HG03097 (cell line): ENCODE measurements around the gene PRSS3.
"Not testable (repeated sequence)": the region's sequence is repeated elsewhere in the genome, so short reads cannot be mapped to it uniquely, and the experiment has no call there.

ENCODE experiments used
- ATAC-seq: cut with Tn5 transposase; IDR thresholded peaks from one replicate; pipeline ENCODE4 v1.9.1; 2021; ENCODE audit not compliant: unreplicated experiment, low FRiP score

Gene PRSS3

GRCh38 chr9:33795281-33795680, at the start of gene PRSS3:
PRSS3 (plus strand) TSS chr9:33795561; CDS start chr9:33795574, 13 bp downstream.
- no peak for ATAC-seq

GRCh38 chr9:33748633-33749304, 46.6 kb upstream of the PRSS3 start:
- no peak for ATAC-seq

GRCh38 chr9:33749305-33749654, 46.1 kb upstream of the PRSS3 start:
- not testable (repeated sequence) for ATAC-seq

- no peak for ATAC-seq
Observed at GRCh38 chr9:33750307-33750838, 45.0 kb upstream of the PRSS3 start.

DNA sequence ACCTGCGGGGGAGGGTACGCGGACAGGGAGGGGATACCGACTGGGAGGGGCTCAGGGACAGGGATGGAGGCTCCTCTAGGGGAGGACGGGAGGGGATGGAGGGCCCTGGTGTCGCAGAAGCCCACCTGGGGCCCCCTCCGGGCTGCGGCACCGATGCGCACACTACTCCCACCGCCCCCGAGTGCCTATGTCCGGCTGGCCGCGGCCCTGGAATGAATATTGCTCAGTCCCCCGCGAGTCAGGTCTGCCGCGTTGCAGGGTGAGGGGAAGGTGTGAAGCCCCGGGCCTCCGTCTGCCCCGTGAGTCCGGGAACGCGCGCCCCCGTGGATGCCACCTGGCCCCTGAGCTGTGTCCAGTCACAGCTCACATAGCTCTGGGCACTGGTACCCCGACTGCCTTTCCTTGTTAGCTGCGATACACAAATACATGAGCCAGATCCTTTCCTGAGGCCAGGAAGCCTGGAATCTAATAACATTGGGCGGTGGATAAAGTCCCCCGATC, 44.5 kb upstream of the PRSS3 start:
- ATAC-seq: no peak

DNA sequence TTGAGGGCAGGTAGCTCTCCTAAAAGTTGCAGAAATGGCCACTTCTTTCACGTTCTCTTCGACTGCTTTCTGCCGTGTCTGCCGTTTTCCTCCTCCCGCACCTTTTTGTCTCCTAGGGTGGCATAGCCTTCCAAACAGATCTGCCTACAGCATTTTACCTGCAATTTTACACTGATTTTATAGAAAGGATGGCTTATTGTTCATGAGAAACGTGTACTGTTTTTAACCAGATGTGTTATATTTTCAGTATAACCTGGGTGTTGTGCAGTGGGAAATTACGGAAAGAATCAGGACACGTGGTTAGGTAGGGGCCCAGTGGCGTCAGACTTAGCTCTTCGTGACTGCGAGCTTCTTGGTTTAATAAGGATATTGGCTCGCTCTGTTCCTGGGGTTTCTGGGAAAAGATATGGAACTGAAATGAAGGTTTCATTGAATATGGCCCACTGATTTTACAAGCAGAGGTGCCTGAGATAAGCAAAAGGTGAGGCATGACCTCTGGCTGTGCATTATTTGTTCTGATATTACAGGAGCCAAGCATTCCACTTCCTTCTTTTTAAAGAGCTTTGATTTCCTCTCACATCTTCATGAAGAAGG, 43.7 kb upstream of the PRSS3 start:
- ATAC-seq: no peak

DNA sequence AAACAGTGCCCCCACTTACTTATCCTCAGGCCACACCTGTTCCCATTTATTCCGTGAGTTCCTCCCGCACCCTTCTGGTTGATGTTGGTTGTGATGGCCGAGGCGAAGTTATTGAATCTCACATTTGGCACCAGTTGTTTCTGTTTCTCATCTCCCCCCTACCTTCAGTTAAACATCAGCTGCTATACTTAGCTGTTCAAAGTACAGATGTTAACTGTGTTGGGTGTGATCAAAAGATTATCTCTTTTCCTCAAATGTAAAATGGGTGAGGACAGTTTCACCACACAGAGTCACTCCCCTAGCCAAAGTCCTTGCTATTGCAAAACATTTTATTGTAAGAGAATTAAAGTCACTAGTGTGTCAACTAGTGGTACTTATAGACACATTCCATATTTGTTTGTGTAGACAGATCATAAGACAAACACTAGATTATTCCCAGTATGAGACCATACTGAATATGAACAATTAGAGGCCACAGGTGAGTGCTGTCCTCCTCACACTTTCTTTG, 43.2 kb upstream of the PRSS3 start:
- no peak for ATAC-seq

DNA sequence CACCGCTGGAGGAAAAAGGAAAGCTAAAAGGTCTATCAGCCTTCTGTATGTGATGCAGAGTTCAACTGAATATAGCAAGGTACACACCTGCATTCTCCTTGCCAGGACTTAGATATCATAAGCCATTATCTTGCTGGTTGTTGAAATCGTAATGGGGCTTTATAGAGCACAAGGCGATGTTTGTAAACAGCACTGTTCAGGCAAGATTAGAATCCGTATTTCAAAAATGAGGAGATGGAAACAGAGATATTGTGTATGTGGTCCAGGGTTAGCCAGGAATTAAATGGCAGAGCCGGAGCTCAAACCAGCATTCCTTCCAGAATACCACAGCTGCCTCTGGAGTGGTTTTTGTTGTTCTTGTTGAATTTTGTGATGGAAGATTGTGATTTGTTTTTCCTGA, 42.6 kb upstream of the PRSS3 start:
- not testable (repeated sequence) for ATAC-seq

GRCh38 chr9:33759648-33760047, 35.7 kb upstream of the PRSS3 start:
- not testable (repeated sequence) for ATAC-seq

DNA sequence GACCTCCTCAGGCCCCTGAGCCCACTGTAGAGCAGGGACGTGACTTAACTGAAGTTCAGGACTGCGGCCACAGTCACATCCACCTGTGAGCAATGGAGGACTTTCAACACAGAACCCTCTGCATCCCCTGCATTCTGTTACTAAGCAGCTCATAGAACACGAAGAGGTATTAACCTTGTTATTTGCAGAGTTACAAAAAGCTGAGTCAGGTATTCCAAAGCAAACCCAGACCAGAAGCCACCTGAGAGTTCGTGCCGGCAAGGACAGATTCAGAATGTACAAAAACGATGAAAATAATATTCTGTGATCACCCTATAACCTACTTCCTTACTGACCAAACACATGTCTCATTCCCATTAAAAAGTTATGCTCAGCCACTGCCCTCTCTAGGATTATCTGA, 33.0 kb upstream of the PRSS3 start:
- ATAC-seq: no peak

DNA sequence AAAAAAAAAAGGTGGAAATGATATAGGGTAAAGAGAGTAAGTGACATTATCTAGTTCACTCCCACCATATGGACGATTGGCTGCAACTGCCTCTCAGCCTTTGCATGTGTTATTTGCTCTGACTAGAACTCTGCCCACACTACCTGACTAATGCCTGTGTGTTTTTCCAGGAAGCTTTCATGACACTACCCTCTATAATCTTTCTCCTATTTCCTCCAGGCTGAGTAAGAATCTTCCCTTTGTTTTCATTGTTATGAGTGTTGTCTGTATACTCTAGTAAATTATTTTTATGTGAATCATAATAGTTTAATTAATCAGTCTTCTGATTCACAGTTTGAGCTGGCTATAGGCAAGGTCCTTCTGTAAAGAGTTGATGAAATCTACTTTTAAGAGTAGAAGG, 31.7 kb upstream of the PRSS3 start:
- ATAC-seq: not testable (repeated sequence)

DNA sequence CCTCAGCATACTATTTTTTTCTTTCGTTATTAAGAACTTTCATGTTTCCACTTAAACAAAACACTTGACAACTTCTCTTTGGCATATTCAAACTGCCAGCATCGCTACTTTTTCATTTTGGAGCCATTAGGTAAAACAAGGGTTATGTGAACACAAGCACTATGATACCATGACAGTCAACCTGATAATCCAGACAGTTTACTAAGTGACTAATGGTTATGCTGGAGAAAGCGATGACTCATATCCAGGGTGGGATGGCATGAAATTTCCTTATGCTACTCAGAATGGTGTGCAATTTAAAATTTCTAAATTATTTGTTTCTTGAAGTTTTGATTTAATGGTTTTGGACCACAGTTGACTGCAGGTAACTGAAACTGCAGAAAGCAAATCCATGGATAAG, 29.9 kb upstream of the PRSS3 start:
- ATAC-seq: no peak

DNA sequence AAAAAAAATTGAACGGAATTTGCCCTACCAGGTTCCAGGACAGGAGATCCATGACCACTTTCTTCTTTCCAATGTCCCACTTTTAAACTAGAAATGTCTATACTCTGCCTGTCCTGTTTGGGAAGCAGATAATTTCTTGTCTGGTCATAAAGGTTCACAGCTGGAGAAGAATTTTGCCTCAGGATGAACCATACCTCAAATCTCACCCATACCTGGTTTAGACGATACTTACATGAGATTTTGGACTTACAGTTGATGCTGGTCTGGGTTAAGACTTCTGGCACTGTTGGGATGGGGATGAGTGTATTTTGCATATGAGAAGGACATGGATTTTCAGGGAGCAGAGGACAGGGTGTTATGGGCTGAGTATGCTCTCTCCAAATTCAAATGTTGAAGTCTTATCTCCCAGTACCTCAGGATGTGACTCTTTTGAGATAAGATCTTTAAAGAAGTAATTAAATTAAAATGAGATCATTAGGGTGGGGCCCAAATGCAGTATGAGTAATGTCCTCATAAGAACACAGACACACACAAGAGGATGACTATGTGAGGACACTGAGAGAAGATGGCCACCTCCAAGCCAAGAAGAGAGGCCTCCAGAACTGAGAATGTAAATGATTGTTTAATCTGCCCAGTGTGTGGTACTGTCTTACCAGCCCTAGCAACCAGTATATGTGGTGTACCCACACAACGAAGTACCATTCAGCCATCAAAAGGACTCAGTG, 25.0 kb upstream of the PRSS3 start:
- not testable (repeated sequence) for ATAC-seq

- ATAC-seq: not testable (repeated sequence)
Observed at GRCh38 chr9:33773135-33773534, 22.2 kb upstream of the PRSS3 start.

- ATAC-seq: not testable (repeated sequence)
Observed at GRCh38 chr9:33774074-33774659, 21.2 kb upstream of the PRSS3 start.

DNA sequence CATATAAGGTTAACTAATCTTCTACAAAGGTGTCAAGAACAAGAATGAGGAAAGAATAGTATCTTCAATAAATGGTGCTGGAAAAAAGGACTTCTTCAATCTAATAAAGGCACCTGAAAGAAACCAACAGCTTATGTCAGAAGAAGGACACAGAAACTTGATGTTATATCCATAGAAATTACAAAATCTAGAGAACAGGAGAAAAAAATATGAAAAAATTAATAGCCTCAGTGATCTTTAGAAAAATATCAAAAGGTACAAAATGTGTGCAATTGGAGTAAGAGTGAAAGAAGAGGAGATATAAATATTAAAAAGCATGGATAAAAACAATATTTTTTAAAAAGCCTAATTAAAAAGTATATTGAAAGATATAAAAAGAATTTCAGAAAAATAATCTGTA, 18.8 kb upstream of the PRSS3 start:
- ATAC-seq: no peak

DNA sequence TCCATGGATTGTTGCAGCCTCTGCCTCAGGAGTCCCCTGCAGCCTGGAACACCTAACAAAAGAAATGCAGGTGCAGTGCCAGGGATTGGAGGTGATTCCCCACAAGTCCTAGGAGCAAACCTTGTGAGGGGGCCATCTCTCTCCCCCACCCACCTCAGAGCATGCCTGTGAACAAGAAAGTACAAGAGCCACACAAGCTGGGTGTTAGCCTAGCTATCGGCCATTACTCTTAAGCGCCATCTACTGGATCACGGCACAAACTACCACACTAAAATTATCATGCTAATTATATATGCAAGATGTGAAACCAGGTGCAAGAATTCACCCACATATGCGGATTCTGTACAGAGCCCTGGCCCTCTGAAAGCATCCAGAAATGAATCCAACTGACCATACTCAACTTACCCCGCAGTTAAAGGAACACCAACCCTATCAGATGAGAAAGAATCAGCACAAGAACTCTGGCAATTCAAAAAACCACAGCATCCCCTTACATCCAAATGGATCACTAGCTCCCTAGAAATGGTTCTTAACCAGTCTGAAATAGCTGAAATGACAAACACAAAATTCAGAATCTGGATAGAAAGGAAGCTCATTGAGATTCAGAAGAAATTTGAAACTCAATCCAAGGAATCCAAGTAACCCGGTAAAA, 16.5 kb upstream of the PRSS3 start:
- no peak for ATAC-seq

GRCh38 chr9:33780276-33780675, 15.1 kb upstream of the PRSS3 start:
- no peak for ATAC-seq

DNA sequence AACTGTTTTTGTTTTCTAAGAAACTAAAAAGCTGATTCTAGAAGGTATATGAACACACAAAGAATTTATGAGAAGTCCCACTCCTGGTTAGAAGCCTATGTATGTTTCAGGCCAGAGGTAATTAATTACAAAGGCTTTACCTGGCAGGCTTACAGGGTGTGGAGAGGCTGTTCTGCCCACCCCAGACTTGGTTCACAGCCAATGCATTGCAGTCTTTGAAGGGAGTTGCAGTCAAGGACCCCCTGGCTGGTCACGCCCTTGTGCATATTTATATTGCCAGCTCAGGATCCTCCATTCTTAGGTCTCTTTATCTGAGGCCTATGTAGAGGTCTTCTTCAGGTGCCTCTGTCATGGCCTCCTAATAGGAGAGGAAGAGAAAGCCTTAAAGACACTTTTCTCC, 13.6 kb upstream of the PRSS3 start:
- ATAC-seq: no peak

DNA sequence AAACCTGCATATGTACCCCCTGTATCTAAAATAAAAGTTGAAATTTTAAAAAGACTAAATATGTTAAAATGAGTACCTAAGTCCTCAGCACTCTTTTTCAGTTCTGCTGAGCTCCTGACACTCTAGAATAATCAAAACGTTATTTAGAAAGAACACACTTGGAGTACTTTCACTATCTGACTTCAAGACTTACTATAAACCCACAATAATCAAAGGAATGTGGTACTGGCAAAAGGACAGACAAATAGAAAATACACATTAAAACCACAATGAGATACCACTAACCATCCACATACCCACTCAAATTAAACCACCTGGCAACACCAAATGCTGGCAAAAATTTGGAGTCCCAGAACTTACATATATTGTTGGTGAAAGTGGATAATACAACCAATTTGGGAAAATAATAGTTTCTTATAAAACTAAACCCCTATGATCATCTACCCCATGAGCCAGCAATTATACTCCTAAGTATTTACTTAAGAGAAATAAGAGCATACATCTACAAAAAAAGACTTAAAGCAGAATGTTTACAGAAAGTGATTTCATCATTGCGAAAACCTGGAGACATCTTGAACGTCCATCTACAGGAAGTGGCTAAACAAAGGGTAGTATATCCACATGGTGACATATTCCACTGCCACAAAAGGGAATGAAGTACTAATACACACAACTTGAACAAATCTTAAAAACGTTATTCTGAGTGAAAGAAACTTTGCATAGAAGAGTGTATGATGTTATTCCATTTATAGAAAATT, 12.8 kb upstream of the PRSS3 start:
- no peak for ATAC-seq
